PC-9 (cell line): ENCODE measurements around the gene PRAC2. TPM values are rescaled to one million over a fixed set of nuclear protein-coding genes. Genes with fewer than 3 reads are reported as not detected.

Experiments used
- BruUV-seq: library from RNA; stranded (reverse); fragments of 400-500 nt; replicated peaks from 2 replicates; lab custom pipeline; 2021; lab: Mats Ljungman, UMichigan
- CTCF ChIA-PET: fragments of 300-600 bp; sonication (Branson Sonifier 250); formaldehyde crosslinking; loops from one replicate; lab custom pipeline; 2022; ENCODE audit warnings: antibody characterized with exemption; lab: Charles Lee
- POLR2A ChIA-PET: fragments of 300-600 bp; sonication (Branson Sonifier 250); formaldehyde crosslinking; loops from one replicate; lab custom pipeline; 2022; ENCODE audit warnings: antibody characterized with exemption; ENCODE audit not compliant: unreplicated experiment; lab: Charles Lee
- DNase-seq, 2 experiments: peaks; one replicate each; pipeline versions ENCODE4 v3.0.0 to v3.0.0-alpha.2; 2015 to 2022; ENCODE audit warnings: mixed read lengths in 1 of 2
- H2AFZ ChIP-seq: fragments of 200-600 bp; sonication (generic); 2 replicates; pipeline ENCODE4 v1.8.1; 2017; ENCODE audit warnings: antibody characterized with exemption
- H3F3A ChIP-seq: fragments of 200-600 bp; sonication (generic); 2 replicates; pipeline ENCODE4 v1.8.1; 2017; ENCODE audit warnings: antibody characterized with exemption, mild to moderate bottlenecking, low read depth; ENCODE audit not compliant: insufficient read depth
- H3K27ac ChIP-seq: fragments of 200-600 bp; sonication (generic); 2 replicates; pipeline ENCODE4 v1.6.1; 2016; ENCODE audit warnings: mixed run types
- H3K27me3 ChIP-seq: fragments of 200-600 bp; sonication (generic); 2 replicates; pipeline ENCODE4 v1.6.1; 2016; ENCODE audit warnings: low read depth, mixed run types; ENCODE audit not compliant: insufficient read depth
- H3K36me3 ChIP-seq: fragments of 200-600 bp; sonication (generic); 2 replicates; pipeline ENCODE4 v1.6.1; 2016; ENCODE audit warnings: low read depth, mixed run types
- H3K4me1 ChIP-seq: fragments of 200-600 bp; sonication (generic); replicated peaks from 2 replicates; pipeline ENCODE4 v1.6.1; 2016; ENCODE audit warnings: mixed run types; ENCODE audit not compliant: insufficient read depth
- H3K4me2 ChIP-seq: fragments of 200-600 bp; sonication (generic); 2 replicates; pipeline ENCODE4 v1.6.1; 2017; ENCODE audit warnings: mixed run types
- H3K4me3 ChIP-seq: fragments of 200-600 bp; sonication (generic); 2 replicates; pipeline ENCODE4 v1.6.1; 2016; ENCODE audit warnings: mixed run types
- H3K79me2 ChIP-seq: fragments of 200-600 bp; sonication (generic); 2 replicates; pipeline ENCODE4 v1.6.1; 2017; ENCODE audit warnings: low read depth, mixed run types
- H3K9me2 ChIP-seq: fragments of 200-600 bp; sonication (generic); 2 replicates; pipeline ENCODE4 v1.8.1; 2017; ENCODE audit warnings: mild to moderate bottlenecking; ENCODE audit not compliant: insufficient read depth
- H3K9me3 ChIP-seq: fragments of 200-600 bp; sonication (generic); 2 replicates; pipeline ENCODE4 v1.8.1; 2016; ENCODE audit warnings: low read depth; ENCODE audit not compliant: insufficient read depth
- H4K20me1 ChIP-seq: fragments of 200-600 bp; sonication (generic); 2 replicates; pipeline ENCODE4 v1.8.1; 2017; ENCODE audit not compliant: insufficient read depth
- CTCF ChIP-seq: fragments of 200-600 bp; sonication (generic); conservative IDR thresholded peaks from 2 replicates; pipeline ENCODE4 v1.6.1; 2017; ENCODE audit warnings: mixed run types, antibody characterized with exemption, mild to moderate bottlenecking, moderate library complexity
- EZH2 ChIP-seq: fragments of 200-600 bp; sonication (generic); IDR thresholded peaks from 2 replicates; pipeline ENCODE4 v1.8.0; 2017; ENCODE audit warnings: antibody characterized with exemption, low read depth
- intact Hi-C: fragments of 100-400 bp; cut with micrococcal nuclease; formaldehyde crosslinking; loops from one replicate; pipeline ENCODE4 v1.10.0; 2022; ENCODE audit not compliant: unreplicated experiment
- total RNA-seq: library from RNA; stranded (reverse); gene quantifications from 2 replicates; pipeline ENCODE4 v1.2.3, GENCODE V29; 2021

PRAC2 gene
- total RNA-seq, 1 experiment from 2014 or later = not detected

- H3K36me3 ChIP-seq = no peaks in the 10 kb centered on the region
- no peak overlapping the region for H2AFZ ChIP-seq
- no peaks in the 10 kb centered on the region for H3K9me2 ChIP-seq
- no peak overlapping the region for H3K4me2 ChIP-seq
- no peaks in the 10 kb centered on the region for H3K9me3 ChIP-seq
- no TSS peak for BruUV-seq
- H3K27ac ChIP-seq = no peak overlapping the region
- ChIA-PET CTCF (no interaction called here), POLR2A (no interaction called here)
- no peaks in the 10 kb centered on the region for H3K79me2 ChIP-seq
- H4K20me1 ChIP-seq = no peaks in the 10 kb centered on the region
- DNase-seq = no peak
- TF ChIP-seq EZH2 (no peak), CTCF (no peak)
- intact Hi-C loops = no loop called here
- H3F3A ChIP-seq = no peaks in the 10 kb centered on the region
- H3K27me3 ChIP-seq = peaks cover 96% of the 10 kb centered on the region
- H3K4me1 ChIP-seq = no peaks in the 10 kb centered on the region
- no peak overlapping the region for H3K4me3 ChIP-seq
These were observed 26.0 kb downstream of the PRAC2 start for GRCh38 chr17:48748718-48749566.

- no peaks in the 10 kb centered on the region for H3K36me3 ChIP-seq
- no peaks in the 10 kb centered on the region for H3F3A ChIP-seq
- H3K27ac ChIP-seq = no peak overlapping the region
- no peak for TF ChIP-seq EZH2
- no peak for TF ChIP-seq CTCF
- H3K9me2 ChIP-seq = no peaks in the 10 kb centered on the region
- ChIA-PET POLR2A (no interaction called here), CTCF (no interaction called here)
- H3K4me1 ChIP-seq = no peaks in the 10 kb centered on the region
- no peaks in the 10 kb centered on the region for H4K20me1 ChIP-seq
- H3K4me3 ChIP-seq = no peak overlapping the region
- no peak for DNase-seq
- H3K27me3 ChIP-seq = peaks cover 98% of the 10 kb centered on the region
- no TSS peak for BruUV-seq
- H3K4me2 ChIP-seq = no peak overlapping the region
- H3K79me2 ChIP-seq = no peaks in the 10 kb centered on the region
- intact Hi-C loops = no loop called here
- H3K9me3 ChIP-seq = no peaks in the 10 kb centered on the region
- H2AFZ ChIP-seq = no peak overlapping the region
These were observed 26.9 kb downstream of the PRAC2 start for GRCh38 chr17:48749621-48750553.

- POLR2A ChIA-PET = interaction anchor here (0.6 kb wide), 1 partner anchor 80 kb away, joined by 5 read pairs; the partner anchor contains the start of gene CALCOCO2
- BruUV-seq = no TSS peak
- Histone ChIP-seq H3K79me2 (no peaks in the 10 kb centered on the region), H3K27me3 (peaks cover 98% of the 10 kb centered on the region), H3K9me2 (no peaks in the 10 kb centered on the region), H3K4me2 (no peak overlapping the region), H3K4me3 (no peak overlapping the region), H3K27ac (no peak overlapping the region), H3K9me3 (no peaks in the 10 kb centered on the region), H3K36me3 (no peaks in the 10 kb centered on the region), H3K4me1 (no peaks in the 10 kb centered on the region), H4K20me1 (no peaks in the 10 kb centered on the region), H2AFZ (no peak overlapping the region), H3F3A (no peaks in the 10 kb centered on the region)
- TF ChIP-seq CTCF (no peak), EZH2 (no peak)
- CTCF ChIA-PET = interaction anchor here (0.9 kb wide), 1 partner anchor 128 kb away, joined by 6 read pairs; no protein-coding TSS in a partner anchor
- intact Hi-C loops = no loop called here
- DNase-seq = no peak
These were observed 28.2 kb downstream of the PRAC2 start for GRCh38 chr17:48751172-48751571.
